Gastroesophageal sphincter (tissue), 4 donors: Measurements from ENCODE around the gene TMEM225B. TPM values are rescaled to one million over a fixed set of nuclear protein-coding genes. Genes with fewer than 3 reads are reported as not detected.

Experiments used
- ATAC-seq: fragments of 150-250 bp; one replicate; pipeline ENCODE4 v1.9.1; 2016; ENCODE audit warnings: mild to moderate bottlenecking, moderate library complexity
- H3K27ac ChIP-seq, 4 donors: fragments of 200-600 bp; sonication (generic) in 3 of 4; 1 replicate in 3 of 4; 2 replicates in 1 of 4; pipeline ENCODE4 v1.5.1; 2016 to 2019
- H3K27me3 ChIP-seq: fragments of 200-600 bp; sonication (generic); one replicate; pipeline ENCODE4 v1.5.1; 2019
- H3K36me3 ChIP-seq, 2 donors: fragments of 200-600 bp; sonication (generic); one replicate each; pipeline ENCODE4 v1.5.1; 2019; ENCODE audit warnings: control low read depth in 1 of 2
- H3K4me1 ChIP-seq, 3 donors: fragments of 200-600 bp; sonication (generic); 1 replicate in 2 of 3; 2 replicates in 1 of 3; pipeline ENCODE4 v1.5.1; 2016 to 2019; ENCODE audit warnings: control low read depth in 2 of 3
- H3K4me3 ChIP-seq, 2 donors: fragments of 200-600 bp; sonication (generic); one replicate each; pipeline ENCODE4 v1.5.1; 2019; ENCODE audit warnings: mild to moderate bottlenecking in 1 of 2, moderate library complexity in 1 of 2
- H3K9me3 ChIP-seq, 3 donors: fragments of 200-600 bp; sonication (generic); one replicate each; pipeline ENCODE4 v1.5.1; 2017 to 2019; ENCODE audit warnings: control low read depth in 2 of 3
- CTCF ChIP-seq, 4 experiments: fragments of 200-600 bp in 2 of 4; fragments of 450-650 bp in 2 of 4; sonication (generic) in 1 of 4; IDR thresholded peaks; one replicate each; pipeline ENCODE4 v1.5.1; 2017 to 2019; ENCODE audit warnings: antibody characterized with exemption in 4 of 4, mild to moderate bottlenecking in 2 of 4, moderate library complexity in 2 of 4
- EP300 ChIP-seq: sonication (generic); formaldehyde crosslinking; IDR thresholded peaks from one replicate; pipeline ENCODE4 v1.6.1; 2017; ENCODE audit warnings: antibody characterized with exemption, mild to moderate bottlenecking
- POLR2A ChIP-seq, 2 donors: fragments of 450-650 bp; IDR thresholded peaks; one replicate each; pipeline ENCODE4 v1.6.1; 2017; ENCODE audit warnings: antibody characterized with exemption in 2 of 2, mild to moderate bottlenecking in 2 of 2, moderate library complexity in 1 of 2
- POLR2AphosphoS5 ChIP-seq: sonication (generic); formaldehyde crosslinking; IDR thresholded peaks from one replicate; pipeline ENCODE4 v1.6.1; 2017; ENCODE audit warnings: antibody characterized with exemption
- whole genome bisulfite sequencing, 2 donors: methylation state at CpG; one replicate each; pipeline ENCODE4 v1.1.5; 2018; ENCODE audit warnings: low coverage in 1 of 2; 5-methylcytosine and 5-hydroxymethylcytosine counted together
- total RNA-seq, 4 donors: library from RNA; depleted of rRNA; stranded (reverse); fragments of >200 nt; gene quantifications; one replicate each; pipeline ENCODE4 v1.1.0, GENCODE V29; 2016

The TMEM225B gene
- total RNA-seq, 4 donors from 2014 or later, result 1.6 to 2.2 TPM; not detected in 2

- ATAC-seq, result no peak
Observed at GRCh38 chr7:99614495-99614894, 16.4 kb downstream of the TMEM225B start.

GRCh38 chr7:99615989-99616358 lies 17.9 kb downstream of the TMEM225B start:
- WGBS, 2 donors, result 90% methylated on average over 2 of the region's 5 CpGs; no CpG with 5 or more reads in 1 of the 2 donors
- H3K27ac ChIP-seq, result peak overlapping the region in 3 of 4 donors; percentile 88 to 92 (median 88)

More at GRCh38 chr7:99614495-99614894, 16.4 kb downstream of the TMEM225B start:
- no peak for TF ChIP-seq POLR2A (IDR thresholded peaks at IDR 0.05)
- TF ChIP-seq EP300, result no peak
- TF ChIP-seq POLR2AphosphoS5, result no peak
- no peak for TF ChIP-seq CTCF (IDR thresholded peaks at IDR 0.05)
- Histone ChIP-seq H3K27ac (no peak overlapping the region), H3K9me3 (no peaks in the 10 kb centered on the region), H3K4me1 (peaks cover 0 to 25% (median 7%) of the 10 kb centered on the region in 3 donors), H3K36me3 (peaks cover 0 to 15% of the 10 kb centered on the region in 2 donors), H3K4me3 (no peak overlapping the region), H3K27me3 (no peaks in the 10 kb centered on the region)
- WGBS, 2 donors, result 66 to 83% methylated on average over 1 to 3 of the region's 3 CpGs

GRCh38 chr7:99616359-99617191 lies 18.5 kb downstream of the TMEM225B start, which contains the start of gene ZSCAN25:
TSS of gene ZSCAN25 (plus strand) at chr7:99616946. CDS start at chr7:99619607, 2,661 bp downstream.
- Histone ChIP-seq H3K4me1 (peaks cover 0 to 25% (median 7%) of the 10 kb centered on the region in 3 donors), H3K27ac (peak within 1 kb of the TSS; percentile 81 to 92 (median 88)), H3K9me3 (no peaks in the 10 kb centered on the region), H3K27me3 (no peaks in the 10 kb centered on the region), H3K36me3 (peaks cover 0 to 35% of the 10 kb centered on the region in 2 donors), H3K4me3 (peak within 1 kb of the TSS; percentile 86 to 96)
- ATAC-seq, result peak; percentile 97
- TF ChIP-seq CTCF (IDR thresholded peaks at IDR 0.05) (peak in 1 of 4 experiments; percentile 69), EP300 (no peak), POLR2AphosphoS5 (peak; percentile 71), POLR2A (IDR thresholded peaks at IDR 0.05) (peak; percentile 45 to 51)
- WGBS, 2 donors, result 0% methylated on average over 2 to 4 of the region's 60 CpGs

More at GRCh38 chr7:99615989-99616358, 17.9 kb downstream of the TMEM225B start:
- H3K4me3 ChIP-seq, result peak overlapping the region; percentile 86 to 96
- TF ChIP-seq EP300 (no peak), CTCF (IDR thresholded peaks at IDR 0.05) (no peak)
- H3K4me1 ChIP-seq, result peaks cover 0 to 25% (median 7%) of the 10 kb centered on the region in 3 donors
- H3K36me3 ChIP-seq, result peaks cover 0 to 29% of the 10 kb centered on the region in 2 donors
- no peaks in the 10 kb centered on the region for H3K9me3 ChIP-seq
- ATAC-seq, result no peak
- H3K27me3 ChIP-seq, result no peaks in the 10 kb centered on the region

GRCh38 chr7:99617192-99617781 lies 19.2 kb downstream of the TMEM225B start:
- H3K36me3 ChIP-seq, result peaks cover 0 to 43% of the 10 kb centered on the region in 2 donors
- peak overlapping the region; percentile 81 to 92 (median 88) for H3K27ac ChIP-seq
- H3K4me3 ChIP-seq, result peak overlapping the region; percentile 86 to 96
- H3K9me3 ChIP-seq, result no peaks in the 10 kb centered on the region
- TF ChIP-seq CTCF (IDR thresholded peaks at IDR 0.05) (no peak), EP300 (no peak), POLR2AphosphoS5 (no peak), POLR2A (IDR thresholded peaks at IDR 0.05) (no peak)
- ATAC-seq, result no peak
- peaks cover 0 to 25% (median 7%) of the 10 kb centered on the region in 3 donors for H3K4me1 ChIP-seq
- H3K27me3 ChIP-seq, result no peaks in the 10 kb centered on the region
- WGBS, 2 donors, result 32 to 62% methylated on average over 4 to 11 of the region's 22 CpGs
